ENCODE data around the gene OCSTAMP. TPM values are rescaled to one million over a fixed set of nuclear protein-coding genes. Genes with fewer than 3 reads are reported as not detected.
A peak's percentile ranks its signal among the peaks of the same experiment; 100 is the strongest.

OCSTAMP gene
- total and polyA plus RNA-seq, 5 experiments from 2014 or later: not detected

- Mint-ChIP-seq H3K4me1 (peaks cover 4 to 10% (median 7%) of the 10 kb centered on the region in 4 donors), H3K27me3 (peaks cover 18 to 48% (median 36%) of the 10 kb centered on the region in 5 donors), H3K36me3 (peaks cover 0 to 4% (median 0%) of the 10 kb centered on the region in 3 donors), H3K4me3 (peak within 1 kb of the TSS; percentile 72 to 85 (median 78)), H3K27ac (peak within 1 kb of the TSS in 1 of 10 donors; percentile 49), H3K9me3 (peaks cover 0 to 2% (median 0%) of the 10 kb centered on the region in 9 donors)
- DNase-seq (no peak), ATAC-seq (peak in 1 of 2 donors; percentile 53)
- POLR2A ChIA-PET: no interaction called here
Measured at GRCh38 chr20:46512943-46513844, 37.3 kb downstream of the OCSTAMP start, which contains the start of gene ZNF334. Gene ZNF334, minus strand, starts transcription at chr20:46513559. Its CDS starts 1,457 bp downstream, at chr20:46512102.

- peaks cover 4 to 10% (median 7%) of the 10 kb centered on the region in 4 donors for H3K4me1 Mint-ChIP-seq
- POLR2A ChIA-PET: no interaction called here
- peaks cover 19 to 68% (median 34%) of the 10 kb centered on the region in 5 donors for H3K27me3 Mint-ChIP-seq
- H3K9me3 Mint-ChIP-seq: peaks cover 0 to 3% (median 0%) of the 10 kb centered on the region in 9 donors
- peaks cover 0 to 4% (median 0%) of the 10 kb centered on the region in 3 donors for H3K36me3 Mint-ChIP-seq
- no peak for DNase-seq
- ATAC-seq: no peak
- H3K27ac Mint-ChIP-seq: no peak overlapping the region
- H3K4me3 Mint-ChIP-seq: no peak overlapping the region
Measured at GRCh38 chr20:46509523-46509922, 40.9 kb downstream of the OCSTAMP start.

GRCh38 chr20:46507760-46508407 lies 42.6 kb downstream of the OCSTAMP start:
- H3K9me3 Mint-ChIP-seq: peaks cover 9 to 19% (median 13%) of the 10 kb centered on the region in 9 donors
- no peak for ATAC-seq
- POLR2A ChIA-PET: no interaction called here
- peaks cover 0 to 4% (median 1%) of the 10 kb centered on the region in 4 donors for H3K4me1 Mint-ChIP-seq
- no peak overlapping the region for H3K27ac Mint-ChIP-seq
- peaks cover 0 to 18% (median 3%) of the 10 kb centered on the region in 3 donors for H3K36me3 Mint-ChIP-seq
- H3K27me3 Mint-ChIP-seq: peaks cover 25 to 73% (median 38%) of the 10 kb centered on the region in 5 donors
- no peak for DNase-seq
- H3K4me3 Mint-ChIP-seq: no peak overlapping the region

- Mint-ChIP-seq H3K4me1 (peaks cover 0 to 4% (median 0%) of the 10 kb centered on the region in 4 donors), H3K9me3 (peaks cover 23 to 42% (median 29%) of the 10 kb centered on the region in 9 donors), H3K27ac (no peak overlapping the region), H3K36me3 (peaks cover 0 to 36% (median 8%) of the 10 kb centered on the region in 3 donors), H3K27me3 (peaks cover 21 to 72% (median 32%) of the 10 kb centered on the region in 5 donors), H3K4me3 (no peak overlapping the region)
- POLR2A ChIA-PET: no interaction called here
- ATAC-seq (no peak), DNase-seq (no peak)
Measured at GRCh38 chr20:46505506-46505905, 44.9 kb downstream of the OCSTAMP start.

- Mint-ChIP-seq H3K4me3 (no peak overlapping the region), H3K9me3 (peaks cover 23 to 60% (median 34%) of the 10 kb centered on the region in 9 donors), H3K4me1 (no peaks in the 10 kb centered on the region), H3K36me3 (peaks cover 0 to 40% (median 9%) of the 10 kb centered on the region in 3 donors), H3K27me3 (peaks cover 12 to 52% (median 24%) of the 10 kb centered on the region in 5 donors), H3K27ac (no peak overlapping the region)
- ATAC-seq (no peak), DNase-seq (no peak)
- POLR2A ChIA-PET: no interaction called here
Measured at GRCh38 chr20:46501961-46502360, 48.5 kb downstream of the OCSTAMP start.

- ATAC-seq: no peak
- Mint-ChIP-seq H3K36me3 (peaks cover 0 to 40% (median 9%) of the 10 kb centered on the region in 3 donors), H3K4me1 (no peaks in the 10 kb centered on the region), H3K27ac (no peak overlapping the region), H3K9me3 (peaks cover 23 to 61% (median 34%) of the 10 kb centered on the region in 9 donors), H3K27me3 (peaks cover 12 to 52% (median 26%) of the 10 kb centered on the region in 5 donors), H3K4me3 (no peak overlapping the region)
- POLR2A ChIA-PET: no interaction called here
- DNase-seq: no peak
Measured at GRCh38 chr20:46501337-46501942, 49.0 kb downstream of the OCSTAMP start.

GRCh38 chr20:46494077-46494476 lies 56.4 kb downstream of the OCSTAMP start:
- H3K4me1 Mint-ChIP-seq: no peaks in the 10 kb centered on the region
- no peaks in the 10 kb centered on the region for H3K36me3 Mint-ChIP-seq
- peaks cover 19 to 68% (median 27%) of the 10 kb centered on the region in 5 donors for H3K27me3 Mint-ChIP-seq
- DNase-seq (no peak), ATAC-seq (no peak)
- POLR2A ChIA-PET: no interaction called here
- no peak overlapping the region for H3K4me3 Mint-ChIP-seq
- peaks cover 0 to 6% (median 3%) of the 10 kb centered on the region in 9 donors for H3K9me3 Mint-ChIP-seq
- no peak overlapping the region for H3K27ac Mint-ChIP-seq

- no peak overlapping the region for H3K4me3 Mint-ChIP-seq
- H3K36me3 Mint-ChIP-seq: no peaks in the 10 kb centered on the region
- no peak for DNase-seq
- no peak for ATAC-seq
- H3K4me1 Mint-ChIP-seq: no peaks in the 10 kb centered on the region
- H3K27me3 Mint-ChIP-seq: peaks cover 20 to 58% (median 31%) of the 10 kb centered on the region in 5 donors
- no peaks in the 10 kb centered on the region for H3K9me3 Mint-ChIP-seq
- H3K27ac Mint-ChIP-seq: no peak overlapping the region
- POLR2A ChIA-PET: no interaction called here
Measured at GRCh38 chr20:46491354-46491753, 59.1 kb downstream of the OCSTAMP start.

Other genes with a start within 250 kb of the OCSTAMP start
- not detected for gene CDH22, start 242.2 kb downstream of the OCSTAMP start, total RNA-seq
- not detected for gene CDH22, start 242.2 kb downstream of the OCSTAMP start, polyA plus RNA-seq
- 10 to 100 TPM; 56.0 to 58.0 TPM for gene ELMO2, start 144.0 kb downstream of the OCSTAMP start, total RNA-seq
- gene ELMO2, start 144.0 kb downstream of the OCSTAMP start, polyA plus RNA-seq: 10 to 100 TPM; 26.2 to 51.1 (median 34.9) TPM
- gene ZNF334, start 37.1 kb downstream of the OCSTAMP start, total RNA-seq: under 1 TPM; 0.81 to 0.91 TPM
- gene ZNF334, start 37.1 kb downstream of the OCSTAMP start, polyA plus RNA-seq: under 1 TPM in 1 of 3 donors, not detected in 2; 0.26 TPM
- gene SLC13A3, start 100.8 kb upstream of the OCSTAMP start, total RNA-seq: under 1 TPM in 1 of 2 experiments, not detected in 1; 0.31 TPM
- not detected for gene SLC13A3, start 100.8 kb upstream of the OCSTAMP start, polyA plus RNA-seq
- 10 to 100 TPM; 23.7 to 24.5 TPM for gene TP53RK, start 138.8 kb upstream of the OCSTAMP start, total RNA-seq
- 10 to 100 TPM; 10.9 to 15.2 (median 14.0) TPM for gene TP53RK, start 138.8 kb upstream of the OCSTAMP start, polyA plus RNA-seq
- gene SLC2A10, start 159.0 kb upstream of the OCSTAMP start, total RNA-seq: under 1 TPM in 1 of 2 experiments, not detected in 1; 0.83 TPM
- gene SLC2A10, start 159.0 kb upstream of the OCSTAMP start, polyA plus RNA-seq: not detected